ENCODE results near the gene MOCOS.

Gene MOCOS

DNA sequence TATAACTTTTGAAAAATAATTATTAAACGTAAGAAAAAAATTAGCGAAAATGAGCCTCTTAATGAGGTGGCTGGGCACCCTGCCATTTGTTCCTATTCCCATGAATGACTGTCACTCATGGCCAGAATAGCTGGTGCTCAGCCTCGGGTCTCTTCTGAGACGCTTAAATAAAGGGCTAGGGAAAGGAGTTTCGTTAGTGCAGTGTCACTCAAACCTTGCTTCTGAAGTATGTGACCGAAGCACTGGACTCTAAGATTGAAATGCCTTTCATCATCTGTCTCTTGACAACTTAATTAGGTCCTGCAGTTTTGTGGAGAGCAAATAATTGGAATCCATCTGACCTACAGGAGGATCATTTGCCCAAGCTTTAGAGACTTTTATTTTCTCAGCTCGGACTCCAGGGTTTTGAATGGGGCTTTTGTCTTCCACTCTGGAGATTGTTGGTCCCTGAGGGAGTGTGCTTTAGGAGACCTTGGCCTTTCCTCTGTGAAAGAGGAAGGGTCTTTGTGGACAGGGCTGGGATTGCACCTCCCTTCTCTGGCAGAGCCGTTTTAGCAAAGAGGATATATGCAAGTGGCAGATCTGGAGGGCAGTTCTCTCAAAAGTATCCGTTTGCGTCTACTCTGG is 67.9 kb downstream of the MOCOS start:
- no peak for DNase-seq (ENCODE audit: low spot score)
- TF ChIP-seq, protein P1, sequence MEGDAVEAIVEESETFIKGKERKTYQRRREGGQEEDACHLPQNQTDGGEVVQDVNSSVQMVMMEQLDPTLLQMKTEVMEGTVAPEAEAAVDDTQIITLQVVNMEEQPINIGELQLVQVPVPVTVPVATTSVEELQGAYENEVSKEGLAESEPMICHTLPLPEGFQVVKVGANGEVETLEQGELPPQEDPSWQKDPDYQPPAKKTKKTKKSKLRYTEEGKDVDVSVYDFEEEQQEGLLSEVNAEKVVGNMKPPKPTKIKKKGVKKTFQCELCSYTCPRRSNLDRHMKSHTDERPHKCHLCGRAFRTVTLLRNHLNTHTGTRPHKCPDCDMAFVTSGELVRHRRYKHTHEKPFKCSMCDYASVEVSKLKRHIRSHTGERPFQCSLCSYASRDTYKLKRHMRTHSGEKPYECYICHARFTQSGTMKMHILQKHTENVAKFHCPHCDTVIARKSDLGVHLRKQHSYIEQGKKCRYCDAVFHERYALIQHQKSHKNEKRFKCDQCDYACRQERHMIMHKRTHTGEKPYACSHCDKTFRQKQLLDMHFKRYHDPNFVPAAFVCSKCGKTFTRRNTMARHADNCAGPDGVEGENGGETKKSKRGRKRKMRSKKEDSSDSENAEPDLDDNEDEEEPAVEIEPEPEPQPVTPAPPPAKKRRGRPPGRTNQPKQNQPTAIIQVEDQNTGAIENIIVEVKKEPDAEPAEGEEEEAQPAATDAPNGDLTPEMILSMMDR (IDR thresholded peaks at IDR 0.05; ENCODE audit: extremely low read depth, missing control alignments): no peak

GRCh38 chr18:36256094-36256493 is 68.8 kb downstream of the MOCOS start:
- TF ChIP-seq, protein P1 (IDR thresholded peaks at IDR 0.05; ENCODE audit: extremely low read depth, missing control alignments): no peak
- no peak for DNase-seq (ENCODE audit: low spot score)

DNA sequence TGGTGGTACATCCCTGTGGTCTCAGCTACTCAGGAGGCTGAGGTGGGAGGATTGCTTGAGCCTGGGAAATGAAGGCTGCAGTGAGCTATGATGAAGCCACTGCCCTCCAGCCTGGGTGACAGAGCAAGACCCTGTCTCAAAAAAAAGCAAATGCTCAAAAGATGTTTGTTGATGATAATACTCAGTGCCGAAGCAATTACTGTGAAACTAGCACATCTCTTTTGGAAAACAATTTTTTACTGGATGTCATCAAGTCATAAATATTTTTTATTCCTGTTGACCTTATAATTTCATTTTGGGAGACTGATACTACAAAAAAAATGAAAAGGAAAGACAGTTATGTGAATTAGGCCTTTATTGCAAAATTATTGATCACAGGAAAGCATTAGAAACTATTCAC is 75.7 kb downstream of the MOCOS start:
- TF ChIP-seq, protein P1 (IDR thresholded peaks at IDR 0.05; ENCODE audit: extremely low read depth, missing control alignments): no peak

DNA sequence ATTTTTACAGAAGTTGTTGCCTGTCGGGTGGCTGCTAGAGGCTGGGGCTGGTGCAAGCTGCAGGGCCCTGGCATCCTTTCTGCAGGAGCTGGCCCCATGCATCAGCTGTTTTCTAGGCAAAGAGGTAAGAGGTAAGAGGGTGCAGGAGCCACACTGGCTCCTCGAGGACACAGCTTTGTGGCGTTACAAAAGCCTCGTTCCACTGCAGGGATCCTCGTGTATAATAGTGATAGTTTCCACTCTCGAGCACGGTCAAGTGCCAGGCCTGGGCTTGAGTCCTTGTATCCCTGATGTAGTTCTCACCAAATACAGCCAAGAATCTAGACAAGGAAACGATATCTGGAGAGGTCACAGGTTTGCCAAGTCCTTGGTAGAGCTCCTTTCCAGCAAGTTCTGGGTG is 77.0 kb downstream of the MOCOS start:
- TF ChIP-seq, protein P1 (IDR thresholded peaks at IDR 0.05; ENCODE audit: extremely low read depth, missing control alignments): no peak
- DNase-seq (ENCODE audit: low spot score): no peak

More for the DNA sequence above, 75.7 kb downstream of the MOCOS start:
- DNase-seq (ENCODE audit: low spot score): no peak

DNA sequence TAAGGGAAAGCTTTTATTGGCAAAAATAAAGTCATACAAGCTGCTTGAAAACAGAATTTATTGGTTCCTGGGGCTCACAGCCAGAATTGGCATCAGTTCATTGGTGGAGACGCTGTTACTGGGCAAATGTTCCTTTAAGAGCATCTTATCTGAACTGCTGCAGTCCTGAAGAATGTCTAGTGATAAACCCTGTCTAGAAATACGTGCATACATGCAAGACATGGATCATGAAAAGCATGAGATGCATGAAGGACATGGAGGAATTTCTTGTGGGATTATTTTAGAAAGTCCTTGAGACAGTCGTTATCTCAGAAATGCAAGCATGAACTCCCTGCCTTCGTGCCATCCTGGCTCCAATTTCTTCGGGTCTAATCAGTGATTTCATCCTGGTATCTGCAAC is 77.7 kb downstream of the MOCOS start:
- TF ChIP-seq, protein P1 (IDR thresholded peaks at IDR 0.05; ENCODE audit: extremely low read depth, missing control alignments): no peak
- DNase-seq (ENCODE audit: low spot score): no peak

DNA sequence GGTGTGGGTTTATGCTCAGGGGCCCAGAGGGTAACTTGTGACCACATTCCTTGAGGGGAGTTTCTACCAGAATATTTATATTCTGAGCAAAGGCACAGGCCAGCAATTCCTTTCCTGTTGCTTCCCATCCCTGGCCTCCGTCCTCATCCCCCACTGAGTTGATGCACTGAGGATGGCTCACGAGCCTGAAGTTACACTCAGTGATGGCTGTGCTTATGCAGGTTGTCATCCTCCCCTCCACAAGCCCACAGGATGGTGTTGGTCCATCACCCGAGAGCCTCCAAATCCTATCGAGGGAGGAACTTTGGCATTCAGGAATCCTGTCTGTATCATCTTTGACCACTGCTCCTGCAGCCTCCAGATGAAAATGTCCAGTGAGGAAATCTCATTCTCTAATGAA is 81.9 kb downstream of the MOCOS start:
- no peak for DNase-seq (ENCODE audit: low spot score)
- TF ChIP-seq, protein P1 (IDR thresholded peaks at IDR 0.05; ENCODE audit: extremely low read depth, missing control alignments): no peak

DNA sequence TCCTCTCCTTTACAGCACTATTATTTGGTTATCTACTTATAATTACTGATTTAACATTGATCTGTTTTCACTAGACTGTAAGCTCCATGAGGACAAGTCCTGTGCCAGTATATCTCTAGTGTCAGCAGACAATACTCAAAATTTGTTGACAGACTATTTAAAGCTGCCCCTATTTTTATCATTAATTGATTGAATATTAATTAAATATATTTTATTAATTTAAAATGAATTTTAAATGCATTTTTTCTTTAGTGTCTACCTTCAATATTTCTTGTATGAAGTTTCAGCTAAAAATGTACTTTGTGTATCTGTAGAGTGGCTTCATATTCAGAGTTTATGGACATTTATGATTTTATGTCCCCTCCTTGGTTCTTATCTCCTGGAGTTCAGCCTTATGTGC is 83.9 kb downstream of the MOCOS start:
- TF ChIP-seq, protein P1 (IDR thresholded peaks at IDR 0.05; ENCODE audit: extremely low read depth, missing control alignments): no peak
- DNase-seq (ENCODE audit: low spot score): no peak
